LHCN-M2 (cell line): ENCODE measurements around the gene KDM3B. TPM values are rescaled to one million over a fixed set of nuclear protein-coding genes. Genes with fewer than 3 reads are reported as not detected.
A peak's percentile ranks its signal among the peaks of the same experiment; 100 is the strongest.
"Not testable (repeated sequence)": the region's sequence is repeated elsewhere in the genome, so short reads cannot be mapped to it uniquely, and the experiment has no call there.

Experiments
- DNase-seq: peaks from one replicate; pipeline ENCODE4 v3.0.0-alpha.2; 2012; ENCODE audit warnings: low read depth
- polyA plus RNA-seq: library from polyadenylated mRNA; unstranded; fragments of >200 nt; gene quantifications from one replicate; pipeline ENCODE4 v1.2.1, GENCODE V29; 2012; ENCODE audit warnings: missing spikeins
- total RNA-seq: library from RNA; depleted of rRNA; stranded (reverse); fragments of >200 nt; gene quantifications from 2 replicates; pipeline ENCODE4 v1.2.3, GENCODE V29; 2014; rRNA removed

Gene KDM3B
- 30.3 and 36.1 TPM in 2 replicates for total RNA-seq
- polyA plus RNA-seq = 20.4 TPM

DNA sequence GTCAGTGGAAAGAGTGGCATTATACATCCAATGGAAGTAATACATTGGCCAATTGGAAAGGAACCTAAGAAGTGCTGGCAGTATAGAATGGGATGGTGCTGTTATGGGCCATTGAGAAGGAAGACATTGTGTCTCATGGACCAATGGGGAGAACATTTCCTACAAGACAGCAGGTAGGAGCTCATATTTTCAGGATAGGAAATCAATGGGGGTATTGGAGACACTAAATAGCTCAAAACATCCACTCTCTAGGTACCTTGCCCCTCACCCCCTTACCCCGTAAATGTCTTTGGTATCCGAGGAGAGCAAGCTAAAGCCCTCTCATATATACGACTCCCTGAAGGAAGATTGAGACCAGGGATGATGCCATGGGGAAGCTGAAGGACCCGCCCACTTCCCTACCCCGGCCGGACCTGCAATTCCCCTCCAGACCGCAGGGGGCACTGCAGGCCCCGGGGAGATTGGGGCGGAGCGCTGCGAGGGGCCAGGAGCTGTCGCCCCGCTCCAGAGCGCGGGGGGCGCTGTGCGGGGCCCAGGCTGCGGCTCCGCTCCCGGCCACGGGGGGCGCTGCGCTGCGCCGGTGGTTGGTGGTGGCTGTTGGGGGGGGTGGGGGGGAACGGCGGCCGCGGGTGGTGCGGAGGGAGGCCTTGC, at the start of gene KDM3B:
KDM3B (plus strand) TSS at position 615 of the 651 bp plus-strand sequence. CDS start 111 bp downstream, outside the sequence.
- DNase-seq = peak; percentile 85

GRCh38 chr5:138303372-138303771, 49.1 kb upstream of the KDM3B start:
- peak; percentile 38 for DNase-seq

DNA sequence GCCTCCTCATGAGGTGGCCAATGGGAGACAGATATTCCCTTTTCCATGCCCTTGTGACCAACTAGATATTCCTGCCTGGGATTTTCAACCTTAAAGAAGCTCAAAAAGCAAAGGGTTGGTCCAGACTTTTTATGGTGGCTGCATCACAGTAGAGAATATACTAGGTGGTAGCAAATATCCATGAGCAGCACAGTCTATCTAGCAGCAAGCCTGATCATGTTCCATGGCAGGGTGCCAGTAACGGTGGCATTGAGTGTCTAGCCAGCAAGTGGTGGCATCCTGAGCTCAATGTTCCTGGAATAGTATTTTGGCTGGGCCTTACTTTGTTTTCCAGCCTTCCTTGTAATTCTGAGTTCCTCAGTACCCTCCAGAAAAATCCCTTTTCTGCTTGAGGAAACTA, 46.7 kb upstream of the KDM3B start:
- DNase-seq = peak; percentile 4

DNA sequence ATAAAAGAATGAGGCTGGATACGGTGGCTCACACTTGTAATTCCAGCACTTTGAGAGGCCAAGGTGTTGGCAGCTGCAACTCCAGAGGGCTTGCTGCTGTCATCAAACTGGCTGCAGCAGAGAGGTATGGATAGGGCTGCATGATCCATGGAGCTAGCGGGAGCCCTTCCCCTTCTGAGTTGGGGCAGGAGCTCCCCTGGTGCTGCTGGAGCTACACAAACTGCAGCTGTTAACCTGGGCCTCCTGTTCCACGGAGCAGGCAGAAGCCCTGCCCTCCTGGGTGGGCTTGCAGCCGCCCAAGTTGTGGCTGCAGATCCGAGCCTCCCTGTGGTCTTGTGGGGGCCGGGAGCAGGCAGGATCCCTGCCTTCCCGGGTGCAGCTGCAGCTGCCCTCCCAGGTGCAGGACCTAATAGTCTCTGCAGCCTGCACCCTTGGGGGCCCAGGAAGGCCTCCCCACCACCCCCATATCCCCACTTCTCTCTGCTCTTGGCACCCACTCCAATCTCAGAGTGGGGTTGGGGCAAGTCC, 36.7 kb upstream of the KDM3B start:
- DNase-seq = no peak

- DNase-seq = no peak
Measured at GRCh38 chr5:138316355-138316754, 36.1 kb upstream of the KDM3B start.

DNA sequence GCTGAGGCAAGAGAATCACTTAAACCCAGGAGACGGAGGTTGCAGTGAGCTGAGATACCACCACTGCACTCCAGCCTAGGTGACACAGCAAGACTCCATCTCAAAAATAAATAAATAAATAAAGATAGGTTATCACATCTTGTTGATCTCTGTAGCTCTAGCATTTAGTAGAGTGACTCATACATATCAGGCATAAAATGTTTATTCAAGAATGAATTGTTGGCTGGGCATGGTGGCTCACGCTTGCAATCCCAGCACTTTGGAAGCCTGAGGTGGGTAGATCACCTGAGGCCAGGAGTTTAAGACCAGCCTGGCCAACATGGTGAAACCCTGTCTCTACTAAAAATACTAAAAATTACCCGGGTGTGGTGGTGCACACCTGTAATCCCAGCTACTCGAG, 34.3 kb upstream of the KDM3B start:
- not testable (repeated sequence) for DNase-seq

GRCh38 chr5:138330813-138331448, 21.6 kb upstream of the KDM3B start:
- DNase-seq = peak; percentile 26

DNA sequence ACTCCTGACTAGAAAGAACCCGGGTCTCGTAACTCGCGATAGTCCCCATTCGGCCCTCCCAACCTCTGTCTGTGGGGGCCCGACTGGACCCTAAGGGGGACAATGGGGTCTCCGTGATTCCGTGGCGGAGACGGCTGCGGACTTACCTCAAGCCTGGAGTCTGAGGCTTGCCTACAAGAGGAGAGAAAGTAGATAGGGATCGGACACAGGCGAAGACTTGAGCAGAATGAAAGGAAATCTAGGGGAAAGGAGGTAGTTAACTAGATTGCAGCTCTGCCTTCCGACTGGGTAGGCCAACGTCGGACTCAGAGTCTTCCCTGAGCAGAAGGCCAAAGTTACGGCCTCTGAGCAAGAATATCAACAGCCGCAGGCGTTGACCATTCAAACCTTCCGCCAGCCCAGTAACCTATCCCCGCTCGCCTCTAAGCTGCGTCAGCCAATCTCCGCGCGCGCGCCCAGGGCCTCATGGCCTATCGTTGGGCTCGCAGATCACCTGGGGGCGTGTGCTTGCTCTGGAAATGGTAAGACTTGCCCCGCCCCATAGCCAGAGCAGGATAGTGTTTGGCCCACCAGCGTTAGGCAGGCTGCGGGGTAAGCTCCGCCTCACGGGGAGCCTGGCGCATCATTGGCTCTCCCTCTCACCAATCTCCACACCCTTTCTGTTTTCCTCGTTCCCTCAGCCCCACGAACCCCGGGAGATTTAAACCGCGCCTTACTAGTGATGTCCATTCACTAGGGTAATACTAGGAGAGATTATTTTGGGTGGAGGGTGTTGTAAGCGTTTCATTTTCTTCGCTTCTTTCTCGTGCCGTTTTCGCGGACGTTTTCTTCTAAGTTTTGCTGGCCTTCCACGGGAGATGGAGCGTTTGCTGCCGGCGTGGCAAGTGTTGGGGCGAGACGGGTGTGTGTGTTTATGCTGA, 20.8 kb upstream of the KDM3B start, which contains the start of gene CDC25C:
CDC25C (minus strand) TSS at position 356 of the 920 bp plus-strand sequence. CDS start 624 bp downstream, outside the sequence.
- DNase-seq = peak; percentile 99

- peak; percentile 34 for DNase-seq
Measured at GRCh38 chr5:138334867-138335447, 17.5 kb upstream of the KDM3B start.

GRCh38 chr5:138336952-138337684, 15.4 kb upstream of the KDM3B start:
- no peak for DNase-seq

- DNase-seq = peak; percentile 91
Measured at GRCh38 chr5:138337685-138338410, 14.6 kb upstream of the KDM3B start, which contains the start of gene FAM53C. FAM53C (plus strand) TSS chr5:138338266; CDS start chr5:138341336, 3,070 bp downstream.

DNA sequence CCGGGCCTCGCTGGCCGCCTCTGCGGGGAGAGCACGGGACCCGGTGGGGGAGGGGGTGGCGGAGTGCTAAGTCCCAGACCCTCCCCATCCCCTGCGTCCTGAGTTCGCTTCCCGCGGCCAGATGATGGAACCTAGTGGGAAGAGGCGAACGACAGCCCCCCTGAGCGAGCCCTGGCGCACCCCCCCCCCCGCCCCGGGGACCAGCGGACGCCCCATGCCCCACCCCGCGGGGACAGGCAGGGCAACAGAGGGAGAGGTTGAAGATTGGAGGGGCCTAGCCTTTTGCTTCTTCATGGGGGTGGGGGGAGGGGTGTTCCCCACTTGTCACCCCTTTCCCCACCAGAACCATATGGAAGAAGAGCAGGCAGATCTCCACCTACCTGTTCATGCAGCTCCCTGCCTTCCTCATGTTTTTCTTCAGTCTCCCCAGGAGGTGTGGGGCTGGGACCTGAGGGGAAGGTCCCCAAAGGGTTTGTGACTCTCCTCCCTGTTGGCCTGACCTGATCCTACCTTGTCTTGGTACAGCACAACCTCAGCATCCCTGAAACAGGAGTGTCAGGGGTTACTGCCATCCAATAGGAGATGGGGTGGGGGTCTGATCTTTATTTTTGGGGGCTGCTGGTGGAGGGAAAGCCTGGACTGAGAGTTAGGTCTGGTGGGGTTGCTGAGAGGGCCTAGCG, 13.9 kb upstream of the KDM3B start:
- no peak for DNase-seq

DNA sequence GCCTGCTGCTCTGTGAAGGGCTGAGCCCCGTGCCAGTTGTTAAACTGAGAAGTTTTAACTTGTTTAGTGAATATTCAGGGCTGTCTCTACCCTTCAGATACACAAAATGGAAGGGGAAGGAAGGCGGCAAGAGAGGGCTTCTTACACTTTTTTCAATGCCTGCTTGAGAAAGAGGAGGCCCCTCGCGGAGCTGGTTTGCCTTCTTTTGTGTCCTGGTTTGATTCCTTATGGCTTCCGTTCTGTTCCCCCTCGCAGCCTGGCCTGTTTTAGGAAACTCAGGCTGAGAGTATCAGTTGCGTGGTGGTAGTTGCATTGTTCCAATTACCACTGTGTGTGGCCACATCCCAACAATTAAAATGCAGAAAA, 13.4 kb upstream of the KDM3B start:
- no peak for DNase-seq

GRCh38 chr5:138339464-138339863, 13.0 kb upstream of the KDM3B start:
- no peak for DNase-seq

GRCh38 chr5:138340008-138340407, 12.5 kb upstream of the KDM3B start:
- DNase-seq = no peak

DNA sequence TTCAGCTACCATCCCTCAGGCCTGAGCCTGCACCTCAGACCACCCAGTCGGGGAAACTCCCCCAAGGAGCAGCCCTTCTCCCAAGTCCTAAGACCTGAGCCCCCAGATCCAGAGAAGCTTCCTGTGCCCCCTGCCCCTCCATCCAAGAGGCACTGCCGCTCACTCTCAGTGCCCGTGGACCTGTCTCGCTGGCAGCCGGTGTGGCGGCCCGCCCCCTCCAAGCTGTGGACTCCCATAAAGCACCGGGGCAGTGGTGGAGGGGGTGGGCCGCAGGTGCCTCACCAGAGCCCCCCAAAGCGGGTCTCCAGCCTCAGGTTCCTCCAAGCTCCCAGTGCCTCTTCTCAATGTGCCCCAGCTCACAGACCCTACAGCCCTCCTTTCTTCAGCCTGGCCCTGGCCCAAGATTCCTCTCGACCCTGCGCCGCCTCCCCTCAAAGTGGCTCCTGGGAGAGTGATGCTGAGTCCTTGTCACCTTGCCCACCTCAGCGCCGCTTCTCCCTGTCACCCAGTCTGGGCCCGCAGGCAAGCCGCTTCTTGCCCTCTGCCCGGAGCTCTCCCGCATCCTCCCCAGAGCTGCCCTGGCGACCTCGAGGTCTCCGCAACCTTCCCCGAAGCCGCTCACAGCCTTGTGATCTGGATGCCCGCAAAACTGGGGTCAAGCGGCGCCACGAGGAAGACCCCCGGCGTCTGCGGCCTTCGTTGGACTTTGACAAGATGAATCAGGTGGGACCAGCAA, 7.4 kb upstream of the KDM3B start:
- DNase-seq = no peak

- DNase-seq = no peak
Measured at GRCh38 chr5:138346889-138347288, 5.6 kb upstream of the KDM3B start.

DNA sequence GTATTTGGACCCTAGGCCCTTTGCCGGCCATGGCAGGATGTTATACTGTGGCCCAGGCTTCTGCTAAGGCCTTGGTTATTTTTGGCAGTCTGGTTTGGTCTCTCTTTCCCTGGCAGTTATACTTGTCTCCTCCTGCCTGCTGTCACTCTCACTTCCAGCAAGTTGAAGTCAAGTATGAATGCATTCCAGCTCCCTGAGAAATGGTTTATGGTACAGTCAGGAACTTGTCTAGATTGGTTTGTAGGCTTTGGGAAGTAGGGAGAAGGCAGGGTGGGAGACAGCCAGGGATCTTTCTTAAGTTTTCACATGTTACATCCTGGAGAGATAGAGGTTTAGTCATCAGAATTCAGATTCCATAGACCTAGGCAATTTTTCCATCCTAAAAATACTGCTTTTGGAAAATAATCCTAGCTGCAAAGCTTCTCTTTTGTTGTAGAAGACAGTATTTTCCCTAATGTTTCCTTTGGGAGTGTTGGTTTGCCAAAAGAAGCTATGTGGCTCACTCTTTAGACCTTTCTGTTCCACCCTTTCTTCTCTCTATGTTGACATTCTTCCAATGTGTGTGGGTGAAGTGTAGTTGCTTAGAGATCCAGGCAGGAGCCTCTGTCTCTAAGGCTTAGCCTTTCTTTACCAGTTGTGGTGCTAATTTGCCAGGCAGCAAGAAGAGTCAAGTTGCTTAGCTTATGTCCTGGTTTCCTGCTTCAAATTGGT, 2.5 kb upstream of the KDM3B start:
- no peak for DNase-seq
